ENCODE results near the gene DCUN1D4. TPM values are rescaled to one million over a fixed set of nuclear protein-coding genes. Genes with fewer than 3 reads are reported as not detected.

Gene DCUN1D4
- total RNA-seq, 1 donor from 2014 or later: 62.4 TPM

DNA sequence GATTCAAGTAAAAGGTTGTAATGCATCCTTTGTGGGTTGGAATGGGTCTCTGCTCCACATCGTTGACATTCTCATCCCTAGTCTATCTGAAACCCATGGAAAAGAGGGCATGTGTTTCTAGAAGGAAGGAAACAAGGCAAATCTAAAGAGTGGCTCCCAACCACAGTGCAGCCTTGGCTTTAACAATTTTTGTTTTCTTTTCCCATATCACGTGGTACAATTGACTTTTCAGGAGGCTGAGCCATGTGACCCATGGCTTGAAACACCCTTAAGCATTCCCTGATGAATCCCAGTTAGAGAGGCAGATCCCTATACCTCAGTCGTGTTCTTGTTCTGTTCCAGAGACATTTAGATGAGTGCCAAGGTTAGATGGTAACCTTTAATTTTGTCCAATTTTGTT lies 12.8 kb downstream of the DCUN1D4 start:
- H3K4me3 Mint-ChIP-seq: no peak overlapping the region
- no peaks in the 10 kb centered on the region for H3K36me3 Mint-ChIP-seq
- H3K27ac Mint-ChIP-seq: no peak overlapping the region
- DNase-seq (ENCODE audit: extremely low spot score, unreplicated experiment): no peak
- no peaks in the 10 kb centered on the region for H3K9me3 Mint-ChIP-seq
- TF ChIP-seq, protein P1, sequence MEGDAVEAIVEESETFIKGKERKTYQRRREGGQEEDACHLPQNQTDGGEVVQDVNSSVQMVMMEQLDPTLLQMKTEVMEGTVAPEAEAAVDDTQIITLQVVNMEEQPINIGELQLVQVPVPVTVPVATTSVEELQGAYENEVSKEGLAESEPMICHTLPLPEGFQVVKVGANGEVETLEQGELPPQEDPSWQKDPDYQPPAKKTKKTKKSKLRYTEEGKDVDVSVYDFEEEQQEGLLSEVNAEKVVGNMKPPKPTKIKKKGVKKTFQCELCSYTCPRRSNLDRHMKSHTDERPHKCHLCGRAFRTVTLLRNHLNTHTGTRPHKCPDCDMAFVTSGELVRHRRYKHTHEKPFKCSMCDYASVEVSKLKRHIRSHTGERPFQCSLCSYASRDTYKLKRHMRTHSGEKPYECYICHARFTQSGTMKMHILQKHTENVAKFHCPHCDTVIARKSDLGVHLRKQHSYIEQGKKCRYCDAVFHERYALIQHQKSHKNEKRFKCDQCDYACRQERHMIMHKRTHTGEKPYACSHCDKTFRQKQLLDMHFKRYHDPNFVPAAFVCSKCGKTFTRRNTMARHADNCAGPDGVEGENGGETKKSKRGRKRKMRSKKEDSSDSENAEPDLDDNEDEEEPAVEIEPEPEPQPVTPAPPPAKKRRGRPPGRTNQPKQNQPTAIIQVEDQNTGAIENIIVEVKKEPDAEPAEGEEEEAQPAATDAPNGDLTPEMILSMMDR (conservative IDR thresholded peaks at IDR 0.05): no peak
- H3K4me1 Mint-ChIP-seq (ENCODE audit: unreplicated experiment): peaks cover 57% of the 10 kb centered on the region
- H3K27me3 Mint-ChIP-seq: no peaks in the 10 kb centered on the region

DNA sequence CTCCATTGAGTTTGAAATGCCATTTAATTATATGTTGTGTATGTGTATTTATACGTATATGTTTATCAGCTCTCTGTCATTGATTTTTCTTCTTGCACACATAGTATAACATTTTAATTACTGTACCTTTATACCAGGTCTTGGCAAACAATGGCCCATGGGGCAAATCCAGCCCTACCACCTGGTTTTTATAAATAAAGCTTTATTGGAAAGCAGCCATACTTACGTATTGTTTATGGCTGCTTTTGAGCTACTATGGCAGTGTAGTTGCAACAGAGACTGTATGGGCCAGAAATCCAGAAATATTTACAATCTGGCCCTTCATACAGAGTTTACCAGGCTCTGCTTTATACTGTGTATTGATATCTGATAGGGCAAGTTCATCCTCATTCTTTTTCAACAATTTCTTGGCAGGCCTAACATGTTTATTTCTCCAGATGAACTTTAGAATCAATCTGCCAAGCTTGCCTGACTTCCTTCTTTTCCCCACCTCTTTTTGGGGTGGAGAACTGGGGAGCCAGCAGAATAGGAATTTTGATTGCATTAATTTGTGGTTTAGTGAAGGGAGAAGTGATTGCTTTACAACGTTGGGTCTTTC lies 15.8 kb downstream of the DCUN1D4 start:
- Mint-ChIP-seq H3K4me3 (no peak overlapping the region), H3K27me3 (no peaks in the 10 kb centered on the region), H3K4me1 (ENCODE audit: unreplicated experiment) (peaks cover 33% of the 10 kb centered on the region), H3K36me3 (no peaks in the 10 kb centered on the region), H3K9me3 (no peaks in the 10 kb centered on the region), H3K27ac (peak overlapping the region; percentile 23)
- TF ChIP-seq, protein P1 (conservative IDR thresholded peaks at IDR 0.05): no peak
- no peak for DNase-seq (ENCODE audit: extremely low spot score, unreplicated experiment)

DNA sequence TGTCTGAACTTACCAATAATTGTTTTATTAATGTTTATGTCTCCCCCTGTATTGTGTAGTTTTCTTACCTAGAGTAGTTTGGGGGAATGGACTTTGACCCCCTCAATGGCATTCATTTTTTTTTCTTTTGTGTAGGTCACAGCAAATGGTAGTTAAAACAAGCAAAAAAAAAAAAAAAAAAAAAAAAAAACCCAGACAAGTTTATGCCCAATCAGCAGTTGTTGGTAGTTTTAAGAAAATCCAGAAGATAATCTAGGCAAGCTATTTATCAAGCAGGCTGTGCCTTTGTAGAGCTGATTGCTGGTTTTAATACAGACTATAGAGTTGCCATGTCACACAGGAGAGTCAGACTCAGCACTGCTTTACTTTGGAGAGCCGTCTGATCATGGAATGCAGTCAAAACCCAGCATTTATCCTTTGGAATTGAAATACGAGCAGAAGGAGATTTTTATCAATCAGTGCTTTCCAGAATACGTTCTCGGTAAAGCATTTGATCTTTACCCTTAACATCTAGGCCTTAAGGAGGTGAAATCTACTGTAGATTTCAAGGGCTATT lies 16.6 kb downstream of the DCUN1D4 start:
- Mint-ChIP-seq H3K9me3 (no peaks in the 10 kb centered on the region), H3K27ac (no peak overlapping the region), H3K27me3 (no peaks in the 10 kb centered on the region), H3K4me3 (no peak overlapping the region), H3K4me1 (ENCODE audit: unreplicated experiment) (peaks cover 33% of the 10 kb centered on the region), H3K36me3 (no peaks in the 10 kb centered on the region)
- DNase-seq (ENCODE audit: extremely low spot score, unreplicated experiment): no peak
- TF ChIP-seq, protein P1 (conservative IDR thresholded peaks at IDR 0.05): no peak

DNA sequence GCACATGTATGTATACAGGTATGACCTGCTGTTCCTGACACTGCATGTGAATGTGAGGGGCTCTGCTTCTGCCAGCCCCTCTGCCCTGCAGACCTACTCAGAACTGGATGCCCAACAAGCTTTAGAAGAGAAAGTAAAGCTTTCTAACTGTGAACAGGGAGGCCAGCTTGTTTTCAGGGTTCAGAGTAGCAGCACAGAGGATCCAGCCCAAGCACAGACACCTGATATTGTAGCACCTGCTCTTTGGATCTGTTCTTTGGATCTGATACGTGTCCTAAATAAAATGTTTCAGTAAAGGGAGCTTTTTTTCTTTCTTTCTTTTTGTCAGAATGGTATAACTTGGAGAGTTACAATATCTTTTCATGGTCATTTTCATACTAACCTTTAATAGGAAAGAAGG lies 19.2 kb downstream of the DCUN1D4 start:
- TF ChIP-seq, protein P1 (conservative IDR thresholded peaks at IDR 0.05): no peak
- no peaks in the 10 kb centered on the region for H3K27me3 Mint-ChIP-seq
- no peak overlapping the region for H3K27ac Mint-ChIP-seq
- H3K9me3 Mint-ChIP-seq: no peaks in the 10 kb centered on the region
- H3K4me1 Mint-ChIP-seq (ENCODE audit: unreplicated experiment): peaks cover 25% of the 10 kb centered on the region
- peaks cover 10% of the 10 kb centered on the region for H3K36me3 Mint-ChIP-seq
- DNase-seq (ENCODE audit: extremely low spot score, unreplicated experiment): no peak
- no peak overlapping the region for H3K4me3 Mint-ChIP-seq

DNA sequence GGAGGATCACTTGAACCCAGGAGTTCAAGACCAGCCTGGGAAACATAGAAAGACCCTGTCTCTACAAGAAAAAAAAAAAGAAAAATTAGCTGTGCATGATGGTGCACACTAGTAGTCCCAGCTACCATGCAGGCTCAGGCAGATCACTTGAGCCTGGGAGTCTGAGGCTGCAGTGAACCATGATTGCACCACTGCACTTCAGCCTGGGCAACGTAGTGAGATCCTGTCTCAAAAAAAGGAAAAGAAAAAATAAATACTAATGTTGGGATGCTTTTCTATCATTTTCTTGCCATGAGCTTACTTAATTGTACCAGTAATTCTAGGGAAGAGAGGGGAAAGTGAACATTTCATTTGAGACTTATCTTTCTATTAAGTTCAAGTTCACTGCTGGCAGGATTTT lies 19.8 kb downstream of the DCUN1D4 start:
- peaks cover 10% of the 10 kb centered on the region for H3K36me3 Mint-ChIP-seq
- H3K4me1 Mint-ChIP-seq (ENCODE audit: unreplicated experiment): peaks cover 25% of the 10 kb centered on the region
- no peaks in the 10 kb centered on the region for H3K9me3 Mint-ChIP-seq
- no peak for DNase-seq (ENCODE audit: extremely low spot score, unreplicated experiment)
- TF ChIP-seq, protein P1 (conservative IDR thresholded peaks at IDR 0.05): no peak
- no peak overlapping the region for H3K27ac Mint-ChIP-seq
- no peaks in the 10 kb centered on the region for H3K27me3 Mint-ChIP-seq
- H3K4me3 Mint-ChIP-seq: no peak overlapping the region
